OCI-LY7 (cell line): Measurements from ENCODE around the gene ZNF304. TPM values are rescaled to one million over a fixed set of nuclear protein-coding genes. Genes with fewer than 3 reads are reported as not detected.

ENCODE experiments used
- BruUV-seq: library from RNA; stranded (reverse); fragments of 400-500 nt; replicated peaks from 2 replicates; lab custom pipeline; 2021; lab: Mats Ljungman, UMichigan
- CTCF ChIA-PET: fragments of 300-600 bp; sonication (Branson Sonifier 250); formaldehyde crosslinking; loops from one replicate; lab custom pipeline; 2022; ENCODE audit warnings: antibody characterized with exemption; ENCODE audit not compliant: unreplicated experiment; lab: Charles Lee
- POLR2A ChIA-PET: fragments of 300-600 bp; sonication (Branson Sonifier 250); formaldehyde crosslinking; loops from one replicate; lab custom pipeline; 2022; ENCODE audit warnings: antibody characterized with exemption; lab: Charles Lee
- DNase-seq: peaks from one replicate; pipeline ENCODE4 v3.0.0-alpha.2; 2015; ENCODE audit warnings: low spot score
- H2AFZ ChIP-seq: fragments of 200-600 bp; sonication (generic), shearing (Covaris generic); 2 replicates; pipeline ENCODE4 v1.6.1; 2014; ENCODE audit warnings: mild to moderate bottlenecking, antibody characterized with exemption, low read length, moderate library complexity
- H3K27ac ChIP-seq: fragments of 200-600 bp; sonication (generic); 2 replicates; pipeline ENCODE4 v1.5.1; 2014; ENCODE audit warnings: mixed run types, low read depth, mild to moderate bottlenecking, moderate library complexity, low read length, inconsistent platforms; ENCODE audit not compliant: poor library complexity, severe bottlenecking
- H3K36me3 ChIP-seq: fragments of 200-600 bp; sonication (generic); 2 replicates; pipeline ENCODE4 v1.6.1; 2014; ENCODE audit warnings: mild to moderate bottlenecking, antibody characterized with exemption, low read length, moderate library complexity, mixed read lengths; ENCODE audit not compliant: insufficient read depth
- H3K4me1 ChIP-seq: fragments of 200-600 bp; sonication (generic); 2 replicates; pipeline ENCODE4 v1.5.1; 2014; ENCODE audit warnings: mild to moderate bottlenecking, low read length; ENCODE audit not compliant: insufficient read depth, poor library complexity, severe bottlenecking
- H3K4me2 ChIP-seq: fragments of 200-600 bp; sonication (generic); 2 replicates; pipeline ENCODE4 v1.6.1; 2014; ENCODE audit warnings: mild to moderate bottlenecking, low read length
- H3K4me3 ChIP-seq: fragments of 200-600 bp; sonication (generic); 2 replicates; pipeline ENCODE4 v1.5.1; 2014; ENCODE audit warnings: mild to moderate bottlenecking, low read depth, low read length; ENCODE audit not compliant: poor library complexity, severe bottlenecking
- H3K79me2 ChIP-seq: fragments of 200-600 bp; sonication (generic); 2 replicates; pipeline ENCODE4 v1.6.1; 2016; ENCODE audit warnings: low read depth, mild to moderate bottlenecking, low read length, moderate library complexity, mixed read lengths; ENCODE audit not compliant: insufficient read depth
- H3K9me2 ChIP-seq: fragments of 200-600 bp; sonication (generic); 2 replicates; pipeline ENCODE4 v1.6.1; 2016; ENCODE audit warnings: mild to moderate bottlenecking, low read length, mixed read lengths; ENCODE audit not compliant: insufficient read depth
- H3K9me3 ChIP-seq: fragments of 200-600 bp; sonication (generic); 2 replicates; pipeline ENCODE4 v1.6.1; 2014; ENCODE audit warnings: mild to moderate bottlenecking, mixed run types, low read length, mixed read lengths
- H4K20me1 ChIP-seq: fragments of 200-600 bp; sonication (generic); 2 replicates; pipeline ENCODE4 v1.6.1; 2014; ENCODE audit warnings: mild to moderate bottlenecking, antibody characterized with exemption, low read length, moderate library complexity, mixed read lengths; ENCODE audit not compliant: insufficient read depth
- CTCF ChIP-seq: fragments of 200-600 bp; sonication (generic); conservative IDR thresholded peaks from 2 replicates; pipeline ENCODE4 v1.5.1; 2014; ENCODE audit warnings: mild to moderate bottlenecking, antibody characterized with exemption, low read length, moderate library complexity, mixed read lengths
- EZH2phosphoT487 ChIP-seq: fragments of 200-600 bp; sonication (generic); IDR thresholded peaks from 2 replicates; pipeline ENCODE4 v1.6.1; 2018; ENCODE audit warnings: low read depth, borderline replicate concordance, mild to moderate bottlenecking, mixed run types, antibody characterized with exemption, low read length, moderate library complexity, mixed read lengths
- intact Hi-C: fragments of 100-400 bp; cut with micrococcal nuclease; formaldehyde crosslinking; loops from one replicate; pipeline ENCODE4 v1.10.0; 2022; ENCODE audit not compliant: unreplicated experiment
- total RNA-seq, 2 experiments: library from RNA; depleted of rRNA in 1 of 2; stranded (reverse); fragments of >200 nt in 1 of 2; shearing (Covaris generic) in 1 of 2; gene quantifications; 2 replicates each; pipeline ENCODE4 v1.2.3, GENCODE V29; 2014 to 2022

The ZNF304 gene
- total RNA-seq, 2 experiments from 2014 or later: 5.0 to 5.8 TPM

- Histone ChIP-seq H3K79me2 (no peaks in the 10 kb centered on the region; the same call in 1 of the 2 replicates), H3K4me1 (peaks cover 8% of the 10 kb centered on the region), H3K4me3 (no peak overlapping the region), H3K4me2 (no peak overlapping the region), H3K9me3 (no peaks in the 10 kb centered on the region), H2AFZ (no peak overlapping the region), H3K27ac (no peak overlapping the region), H3K36me3 (peaks cover 95% of the 10 kb centered on the region), H4K20me1 (no peaks in the 10 kb centered on the region), H3K9me2 (no peaks in the 10 kb centered on the region)
- DNase-seq: no peak
- BruUV-seq: no TSS peak
- TF ChIP-seq CTCF: no peak
- no peak for TF ChIP-seq EZH2phosphoT487
- intact Hi-C loops: no loop called here
- POLR2A ChIA-PET: no interaction called here
- CTCF ChIA-PET: no interaction called here
Observed at GRCh38 chr19:57327993-57328392, 23.1 kb upstream of the ZNF304 start.

- ChIA-PET CTCF (no interaction called here), POLR2A (interaction anchor here (0.6 kb wide), 1 partner anchor 13 kb away, joined by 3 read pairs; no protein-coding TSS in a partner anchor)
- H3K4me1 ChIP-seq: no peaks in the 10 kb centered on the region
- no peak for TF ChIP-seq EZH2phosphoT487
- TF ChIP-seq CTCF: no peak
- H3K9me3 ChIP-seq: no peaks in the 10 kb centered on the region
- no peak overlapping the region for H3K4me2 ChIP-seq
- DNase-seq: no peak
- H3K36me3 ChIP-seq: peaks cover 45% of the 10 kb centered on the region
- no peak overlapping the region for H2AFZ ChIP-seq
- H4K20me1 ChIP-seq: no peaks in the 10 kb centered on the region
- no TSS peak for BruUV-seq
- no peaks in the 10 kb centered on the region; the same call in 1 of the 2 replicates for H3K79me2 ChIP-seq
- H3K4me3 ChIP-seq: no peak overlapping the region
- intact Hi-C loops: no loop called here
- no peaks in the 10 kb centered on the region for H3K9me2 ChIP-seq
- H3K27ac ChIP-seq: no peak overlapping the region
Observed at GRCh38 chr19:57334191-57334590, 16.9 kb upstream of the ZNF304 start.

- Histone ChIP-seq H3K79me2 (no peaks in the 10 kb centered on the region), H3K9me2 (no peaks in the 10 kb centered on the region), H3K27ac (no peak overlapping the region), H3K4me3 (no peak overlapping the region), H3K9me3 (no peaks in the 10 kb centered on the region), H2AFZ (no peak overlapping the region), H4K20me1 (no peaks in the 10 kb centered on the region), H3K36me3 (peaks cover 8% of the 10 kb centered on the region; the same call in 1 of the 2 replicates), H3K4me2 (no peak overlapping the region), H3K4me1 (no peaks in the 10 kb centered on the region)
- intact Hi-C loops: no loop called here
- DNase-seq: no peak
- POLR2A ChIA-PET: no interaction called here
- TF ChIP-seq CTCF: no peak
- no peak for TF ChIP-seq EZH2phosphoT487
- CTCF ChIA-PET: no interaction called here
- BruUV-seq: no TSS peak
Observed at GRCh38 chr19:57338877-57339276, 12.2 kb upstream of the ZNF304 start.
